ACC112 (cell line): ENCODE measurements around the gene MOGAT1.
"Not testable (repeated sequence)": the region's sequence is repeated elsewhere in the genome, so short reads cannot be mapped to it uniquely, and the experiment has no call there.

ENCODE experiments used
- H2AFZ ChIP-seq: fragments of 200-600 bp; sonication (generic); one replicate; pipeline ENCODE4 v1.6.0; 2017; ENCODE audit warnings: antibody characterized with exemption, low read length; ENCODE audit not compliant: unreplicated experiment
- H3K27ac ChIP-seq: fragments of 200-600 bp; sonication (generic); 2 replicates; pipeline ENCODE4 v1.5.1; 2014; ENCODE audit warnings: low read depth, mild to moderate bottlenecking, antibody characterized with exemption, low read length, moderate library complexity
- H3K27me3 ChIP-seq: fragments of 200-600 bp; sonication (generic); 2 replicates; pipeline ENCODE4 v1.6.1; 2014; ENCODE audit warnings: mild to moderate bottlenecking, antibody characterized with exemption, low read length, moderate library complexity, mixed read lengths; ENCODE audit not compliant: insufficient read depth
- H3K36me3 ChIP-seq: fragments of 200-600 bp; sonication (generic); 2 replicates; pipeline ENCODE4 v1.6.1; 2016; ENCODE audit warnings: mild to moderate bottlenecking, antibody characterized with exemption, low read length, moderate library complexity, mixed read lengths; ENCODE audit not compliant: insufficient read depth
- H3K4me1 ChIP-seq: fragments of 200-600 bp; sonication (generic); one replicate; pipeline ENCODE4 v1.6.1; 2016; ENCODE audit warnings: low read length, mixed read lengths; ENCODE audit not compliant: insufficient read depth, unreplicated experiment, control insufficient read depth
- H3K4me3 ChIP-seq: fragments of 200-600 bp; sonication (generic); 2 replicates; pipeline ENCODE4 v1.5.1; 2014; ENCODE audit warnings: mild to moderate bottlenecking, low read depth, low read length
- H3K79me2 ChIP-seq: fragments of 200-600 bp; sonication (generic); one replicate; pipeline ENCODE4 v1.6.0; 2016; ENCODE audit warnings: low read length; ENCODE audit not compliant: control insufficient read depth, unreplicated experiment, insufficient read depth

Gene MOGAT1

DNA sequence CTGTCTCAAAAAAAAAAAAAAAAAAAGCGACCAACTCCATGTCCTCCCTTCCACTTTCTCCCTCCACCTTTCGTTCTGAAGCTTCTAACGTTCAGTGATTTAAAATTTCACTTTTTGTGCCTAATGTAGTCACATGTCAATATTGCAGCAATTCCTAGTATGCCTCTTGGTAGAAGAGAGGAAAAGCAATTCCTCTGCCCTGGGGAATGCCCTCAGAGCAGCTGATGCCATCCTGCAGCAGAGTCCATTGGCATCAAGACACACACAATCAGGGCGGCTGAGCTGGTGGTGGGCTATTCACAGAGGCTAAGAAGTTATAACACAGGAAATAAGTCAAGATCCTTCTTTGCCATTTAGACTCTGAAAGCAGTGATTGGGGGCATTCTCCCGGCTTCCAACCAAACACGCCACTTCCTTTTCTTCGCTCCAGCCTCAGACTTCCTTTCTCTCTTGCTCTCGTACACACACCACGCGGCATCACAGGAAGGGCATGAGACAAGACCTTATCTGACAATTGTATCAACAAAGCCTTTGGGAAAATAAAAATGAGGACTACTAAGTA lies 71.9 kb downstream of the MOGAT1 start:
- Histone ChIP-seq H3K4me3 (no peak overlapping the region), H3K27me3 (no peaks in the 10 kb centered on the region), H2AFZ (no peak overlapping the region), H3K36me3 (no peaks in the 10 kb centered on the region), H3K27ac (no peak overlapping the region), H3K4me1 (no peaks in the 10 kb centered on the region), H3K79me2 (no peaks in the 10 kb centered on the region)

DNA sequence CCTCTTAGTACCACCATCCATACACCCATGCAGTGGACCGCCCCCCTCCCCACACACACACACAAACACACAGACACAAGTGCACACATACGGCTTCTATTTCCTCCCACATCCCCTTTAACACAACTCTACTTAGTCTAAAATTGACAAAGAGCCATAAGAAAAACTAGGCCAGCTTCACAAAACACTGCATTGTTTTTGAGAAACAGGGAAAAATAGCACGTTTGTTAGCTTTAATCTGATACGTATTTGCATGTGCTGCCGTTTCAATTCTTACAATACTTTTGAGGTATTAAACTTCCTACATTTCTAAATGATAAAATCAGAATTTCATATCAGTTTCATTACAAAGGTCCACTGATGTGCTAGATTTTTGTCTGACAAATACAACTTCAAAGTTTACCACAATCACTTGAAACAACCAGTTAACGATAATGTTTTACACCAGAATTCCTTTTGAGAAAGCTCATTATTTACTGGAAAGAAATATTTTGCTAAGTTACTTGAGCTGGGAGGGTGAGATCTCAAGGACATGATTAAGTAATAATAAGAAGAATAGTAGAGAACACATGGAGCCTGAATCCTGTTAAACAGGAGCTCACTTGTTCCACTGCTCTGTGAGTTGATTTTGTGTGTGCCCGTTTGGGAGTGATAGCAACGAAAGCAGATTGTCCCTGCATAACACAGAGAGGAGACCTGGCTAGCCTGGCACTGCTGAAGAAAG lies 74.5 kb downstream of the MOGAT1 start:
- H3K4me3 ChIP-seq = no peak overlapping the region
- H3K79me2 ChIP-seq = no peaks in the 10 kb centered on the region
- no peak overlapping the region for H3K27ac ChIP-seq
- H2AFZ ChIP-seq = no peak overlapping the region
- H3K4me1 ChIP-seq = no peaks in the 10 kb centered on the region
- H3K36me3 ChIP-seq = no peaks in the 10 kb centered on the region
- no peaks in the 10 kb centered on the region for H3K27me3 ChIP-seq

DNA sequence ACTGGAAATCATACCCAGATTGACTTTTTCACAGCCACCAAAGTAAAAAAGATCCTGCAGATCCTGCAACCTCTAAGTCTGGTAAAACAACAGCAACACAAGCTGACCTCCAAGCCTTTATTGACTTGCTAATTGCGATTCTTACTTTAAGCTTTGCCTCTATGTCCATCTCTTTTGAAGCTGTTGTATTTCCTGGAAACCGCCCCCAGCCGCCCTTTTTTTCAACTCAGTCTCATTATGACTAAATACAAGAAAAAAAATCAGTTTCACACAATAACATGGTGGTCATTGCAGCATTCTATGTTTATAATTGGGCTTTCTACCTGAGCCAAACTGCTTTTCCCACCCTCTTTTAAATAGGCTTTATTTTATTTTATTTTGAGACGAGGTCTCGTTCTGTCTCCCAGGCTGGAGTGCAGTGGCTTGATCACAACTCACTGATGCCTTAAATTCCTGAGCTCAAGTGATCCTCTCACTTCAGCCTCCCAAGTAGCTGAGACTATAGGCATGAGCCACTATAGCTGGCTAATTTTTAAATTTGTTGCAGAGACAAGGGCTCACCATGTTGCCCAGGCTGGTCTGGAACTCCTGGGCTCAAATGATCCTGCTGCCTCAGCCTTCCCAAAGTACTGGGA lies 76.2 kb downstream of the MOGAT1 start:
- Histone ChIP-seq H3K4me3 (no peak overlapping the region), H3K27ac (no peak overlapping the region), H3K27me3 (no peaks in the 10 kb centered on the region), H3K4me1 (no peaks in the 10 kb centered on the region), H3K36me3 (no peaks in the 10 kb centered on the region), H3K79me2 (no peaks in the 10 kb centered on the region), H2AFZ (no peak overlapping the region)

DNA sequence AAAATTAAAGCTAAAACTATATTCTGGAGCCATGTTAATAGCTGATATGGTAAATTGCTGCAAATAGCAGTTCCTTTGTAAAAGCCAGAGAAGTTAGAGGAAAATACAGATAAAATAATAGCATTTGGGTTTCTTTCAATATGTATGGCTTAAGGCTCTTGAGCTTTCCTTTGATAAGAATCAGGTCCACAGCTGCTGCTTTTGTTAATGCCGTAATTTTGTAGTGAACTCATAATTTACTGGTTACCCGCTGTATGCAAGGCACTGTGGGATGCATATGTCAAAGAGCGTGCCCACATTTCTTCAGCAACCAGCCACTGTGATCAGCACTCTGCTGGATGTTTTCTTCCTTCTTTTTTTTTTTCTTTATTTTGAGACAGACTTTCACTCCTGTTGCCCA lies 79.1 kb downstream of the MOGAT1 start:
- Histone ChIP-seq H3K4me1 (peaks cover 8% of the 10 kb centered on the region), H3K36me3 (no peaks in the 10 kb centered on the region), H3K27me3 (no peaks in the 10 kb centered on the region), H2AFZ (no peak overlapping the region), H3K79me2 (no peaks in the 10 kb centered on the region), H3K27ac (no peak overlapping the region), H3K4me3 (no peak overlapping the region)

DNA sequence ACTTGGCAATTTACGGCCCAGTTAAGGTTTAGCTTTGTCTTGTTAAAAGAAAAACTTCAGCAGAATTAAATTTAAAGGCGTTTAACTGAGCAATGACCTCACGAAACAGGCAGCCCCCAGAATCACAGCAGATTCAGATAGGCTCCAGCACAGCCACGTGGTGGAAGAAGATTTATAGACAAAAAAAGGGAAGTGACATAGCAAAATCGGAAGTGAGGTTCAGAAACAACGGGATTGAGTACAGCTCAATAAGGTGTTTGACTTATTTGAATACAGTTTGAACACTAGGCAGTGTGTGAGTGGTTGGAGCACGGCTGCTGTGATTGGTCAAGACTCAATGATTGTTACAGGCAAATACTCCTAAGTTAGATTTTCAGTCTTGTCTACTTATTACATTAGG lies 79.8 kb downstream of the MOGAT1 start:
- Histone ChIP-seq H3K4me3 (no peak overlapping the region), H3K27ac (no peak overlapping the region), H3K36me3 (no peaks in the 10 kb centered on the region), H3K27me3 (no peaks in the 10 kb centered on the region), H2AFZ (no peak overlapping the region), H3K79me2 (no peaks in the 10 kb centered on the region), H3K4me1 (peaks cover 10% of the 10 kb centered on the region)

DNA sequence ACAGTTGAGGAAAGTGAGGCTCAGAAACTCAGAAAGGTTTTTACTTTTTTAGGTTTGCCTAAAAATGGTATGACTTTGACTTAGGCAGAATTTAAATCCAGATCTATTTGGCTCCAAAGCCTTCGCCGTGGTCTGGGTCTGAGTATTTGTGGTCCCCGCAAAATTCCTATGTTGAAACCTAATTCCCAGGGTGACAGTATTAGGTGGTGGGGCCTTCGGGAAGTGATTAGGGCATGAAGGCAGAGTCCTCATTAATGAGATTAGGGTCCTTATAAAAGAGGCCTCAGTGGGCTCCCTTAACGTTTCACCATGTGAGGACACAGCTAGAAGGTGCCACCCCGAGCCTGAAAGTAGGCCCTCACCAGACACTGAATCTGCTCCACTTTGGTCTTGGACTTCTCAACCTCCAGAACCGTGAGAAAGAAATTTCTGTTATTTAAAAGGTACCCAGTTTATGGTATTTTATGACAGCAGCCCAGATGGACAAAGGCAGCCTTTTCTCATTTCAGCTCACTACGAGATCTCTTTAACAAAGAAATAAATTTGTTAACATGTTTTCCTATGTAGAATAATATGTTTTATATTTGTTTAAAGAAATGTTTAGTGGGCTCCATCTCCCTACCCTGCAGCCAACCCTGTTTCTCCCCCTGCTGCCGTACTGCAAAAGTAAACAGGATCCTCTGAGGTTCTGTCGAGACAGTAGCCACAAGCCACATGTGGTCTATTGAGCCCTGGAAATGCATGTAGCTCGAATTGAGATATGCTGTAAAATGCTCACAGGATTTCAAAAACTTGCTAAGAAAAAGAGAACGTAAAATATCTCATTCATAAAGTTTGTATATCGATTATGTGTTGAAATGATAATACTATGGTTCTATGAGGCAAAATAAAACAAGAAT lies 80.6 kb downstream of the MOGAT1 start:
- Histone ChIP-seq H3K4me3 (no peak overlapping the region), H2AFZ (no peak overlapping the region), H3K79me2 (no peaks in the 10 kb centered on the region), H3K4me1 (peaks cover 18% of the 10 kb centered on the region), H3K27ac (no peak overlapping the region), H3K27me3 (no peaks in the 10 kb centered on the region), H3K36me3 (no peaks in the 10 kb centered on the region)

DNA sequence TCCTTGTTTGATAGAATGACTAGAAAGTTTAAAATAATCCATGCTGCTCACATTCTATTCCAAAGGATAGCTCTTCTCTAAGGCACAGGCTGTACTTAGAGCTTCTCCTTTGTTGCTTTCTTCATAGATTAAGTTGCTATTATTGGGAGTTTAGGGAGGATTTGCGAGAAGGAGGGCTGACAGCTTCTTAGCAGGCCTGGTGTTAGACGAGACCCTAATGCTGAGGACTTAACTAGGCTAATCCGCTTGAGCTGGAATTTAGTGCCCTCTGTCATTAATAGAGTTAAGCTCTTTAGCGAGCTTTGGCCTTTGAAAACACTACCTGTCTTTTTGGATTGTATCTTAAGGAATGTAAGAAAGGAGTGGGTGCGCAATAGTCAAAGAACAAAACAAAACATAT lies 81.3 kb downstream of the MOGAT1 start:
- H3K36me3 ChIP-seq = no peaks in the 10 kb centered on the region
- no peaks in the 10 kb centered on the region for H3K27me3 ChIP-seq
- no peaks in the 10 kb centered on the region for H3K79me2 ChIP-seq
- H2AFZ ChIP-seq = no peak overlapping the region
- no peak overlapping the region for H3K4me3 ChIP-seq
- peaks cover 21% of the 10 kb centered on the region for H3K4me1 ChIP-seq
- H3K27ac ChIP-seq = no peak overlapping the region

DNA sequence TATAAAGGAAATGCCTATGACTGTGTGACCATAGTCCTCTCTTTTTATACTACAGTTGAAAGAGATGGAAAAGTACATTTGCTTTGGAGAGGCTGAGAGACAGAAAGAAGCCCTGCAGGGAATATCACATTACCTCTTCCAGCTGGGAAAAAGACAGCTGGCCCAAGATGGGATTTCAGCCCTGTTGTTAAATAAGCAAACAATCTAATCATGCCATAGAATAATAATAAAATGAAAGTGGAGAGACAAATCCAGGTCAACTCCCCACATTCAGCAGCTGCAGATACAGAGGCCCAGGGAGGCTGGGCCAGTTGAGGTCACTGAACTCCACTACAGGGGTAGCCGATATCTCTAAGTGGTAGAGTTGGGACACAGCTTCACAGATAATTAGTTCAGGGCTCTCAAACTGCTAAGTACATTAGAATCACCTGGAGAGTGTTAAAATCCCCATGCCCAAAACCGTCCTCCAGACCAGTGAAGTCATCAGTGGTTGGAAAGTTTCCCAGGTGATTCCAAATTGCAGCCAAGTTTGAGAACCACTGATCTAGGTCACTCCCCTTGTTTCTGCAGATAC lies 81.9 kb downstream of the MOGAT1 start:
- Histone ChIP-seq H3K4me3 (no peak overlapping the region), H3K27ac (no peak overlapping the region), H3K4me1 (peaks cover 21% of the 10 kb centered on the region), H3K27me3 (no peaks in the 10 kb centered on the region), H3K79me2 (no peaks in the 10 kb centered on the region), H3K36me3 (no peaks in the 10 kb centered on the region), H2AFZ (no peak overlapping the region)

DNA sequence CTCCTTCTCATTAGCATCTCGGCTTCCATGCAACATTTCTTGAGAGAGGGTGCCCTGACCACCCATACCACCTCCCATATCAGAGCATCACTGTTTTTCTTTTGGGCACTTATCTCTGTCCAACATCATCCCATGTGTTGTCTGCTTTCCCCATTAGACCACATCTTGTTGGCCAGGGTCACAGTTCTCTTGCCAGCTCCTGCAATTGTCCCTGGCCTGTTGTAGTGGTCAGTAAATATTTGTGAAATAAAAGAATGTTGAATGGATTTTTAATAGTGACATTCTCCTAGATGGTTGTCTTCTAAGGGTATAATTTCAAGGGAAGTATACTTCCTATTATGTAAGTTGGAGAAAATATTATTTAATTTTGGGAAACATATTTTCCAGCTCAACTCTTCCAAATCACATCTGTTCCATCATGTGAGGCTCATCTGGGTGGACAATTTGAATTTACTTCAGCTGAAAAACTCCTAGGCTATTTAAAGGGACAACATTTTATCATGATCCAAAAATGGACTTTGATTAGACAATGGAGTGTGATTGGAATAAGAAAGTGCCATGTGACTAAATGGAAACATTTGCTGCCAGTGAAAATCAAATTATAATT lies 83.0 kb downstream of the MOGAT1 start:
- Histone ChIP-seq H3K79me2 (no peaks in the 10 kb centered on the region), H2AFZ (no peak overlapping the region), H3K27ac (no peak overlapping the region), H3K4me3 (no peak overlapping the region), H3K27me3 (no peaks in the 10 kb centered on the region), H3K4me1 (peaks cover 21% of the 10 kb centered on the region), H3K36me3 (no peaks in the 10 kb centered on the region)

DNA sequence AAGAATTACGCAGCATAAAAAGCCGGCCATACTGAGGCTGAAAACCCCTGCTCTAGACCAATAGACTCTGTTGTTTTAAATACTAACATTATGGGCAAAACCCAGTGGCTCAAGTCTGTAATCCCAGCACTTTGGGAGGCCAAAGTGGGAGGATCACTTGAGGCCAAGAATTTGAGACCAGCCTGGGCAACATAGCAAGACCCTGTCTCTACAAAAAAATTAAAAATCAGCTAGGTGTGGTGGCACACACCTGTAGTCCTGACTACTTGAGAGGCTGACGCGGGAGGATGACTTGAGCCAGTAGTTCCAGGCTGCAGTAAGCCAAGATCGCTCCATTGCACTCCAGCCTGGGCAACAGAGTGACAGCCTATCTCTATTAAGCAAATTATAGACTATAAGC lies 84.1 kb downstream of the MOGAT1 start:
- not testable (repeated sequence) for H3K79me2 ChIP-seq, H3K4me3 ChIP-seq, H3K27ac ChIP-seq, H3K36me3 ChIP-seq, H3K27me3 ChIP-seq, H2AFZ ChIP-seq
- H3K4me1 ChIP-seq = peaks cover 21% of the 10 kb centered on the region
